Measurements from ENCODE around the gene HOXC5.

Gene HOXC5

DNA sequence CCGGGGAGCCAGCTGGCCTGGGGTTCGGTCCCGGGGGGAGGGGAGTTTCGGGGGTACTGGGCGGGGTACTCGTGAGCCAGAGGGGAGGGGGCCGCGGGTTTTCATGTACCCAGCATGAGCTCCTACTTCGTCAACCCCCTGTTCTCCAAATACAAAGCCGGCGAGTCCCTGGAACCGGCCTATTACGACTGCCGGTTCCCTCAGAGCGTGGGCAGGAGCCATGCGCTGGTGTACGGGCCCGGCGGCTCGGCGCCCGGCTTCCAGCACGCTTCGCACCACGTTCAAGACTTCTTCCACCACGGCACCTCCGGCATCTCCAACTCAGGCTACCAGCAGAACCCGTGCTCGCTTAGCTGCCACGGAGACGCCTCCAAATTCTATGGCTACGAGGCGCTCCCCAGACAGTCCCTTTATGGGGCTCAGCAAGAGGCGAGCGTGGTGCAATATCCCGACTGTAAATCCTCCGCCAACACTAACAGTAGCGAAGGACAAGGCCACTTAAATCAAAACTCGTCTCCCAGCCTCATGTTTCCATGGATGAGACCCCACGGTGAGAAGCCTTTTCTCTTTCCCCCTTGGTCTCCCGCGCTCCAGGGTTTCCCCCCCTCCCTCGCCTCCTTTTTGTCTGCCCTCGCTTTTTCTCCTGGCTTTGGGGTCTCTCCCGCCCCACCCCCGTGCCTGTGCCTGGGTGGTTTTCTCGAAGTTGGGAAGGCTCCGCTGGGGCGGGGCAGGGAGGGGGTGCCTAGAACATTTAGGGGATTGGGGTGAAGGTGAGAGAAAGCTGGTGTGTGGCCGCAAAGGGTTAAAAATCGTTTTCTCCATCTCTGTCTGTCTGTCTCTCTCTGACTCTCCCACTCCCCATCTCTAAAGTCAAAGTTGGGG lies 23.4 kb upstream of the HOXC5 start:
- TF ChIP-seq, protein P1, sequence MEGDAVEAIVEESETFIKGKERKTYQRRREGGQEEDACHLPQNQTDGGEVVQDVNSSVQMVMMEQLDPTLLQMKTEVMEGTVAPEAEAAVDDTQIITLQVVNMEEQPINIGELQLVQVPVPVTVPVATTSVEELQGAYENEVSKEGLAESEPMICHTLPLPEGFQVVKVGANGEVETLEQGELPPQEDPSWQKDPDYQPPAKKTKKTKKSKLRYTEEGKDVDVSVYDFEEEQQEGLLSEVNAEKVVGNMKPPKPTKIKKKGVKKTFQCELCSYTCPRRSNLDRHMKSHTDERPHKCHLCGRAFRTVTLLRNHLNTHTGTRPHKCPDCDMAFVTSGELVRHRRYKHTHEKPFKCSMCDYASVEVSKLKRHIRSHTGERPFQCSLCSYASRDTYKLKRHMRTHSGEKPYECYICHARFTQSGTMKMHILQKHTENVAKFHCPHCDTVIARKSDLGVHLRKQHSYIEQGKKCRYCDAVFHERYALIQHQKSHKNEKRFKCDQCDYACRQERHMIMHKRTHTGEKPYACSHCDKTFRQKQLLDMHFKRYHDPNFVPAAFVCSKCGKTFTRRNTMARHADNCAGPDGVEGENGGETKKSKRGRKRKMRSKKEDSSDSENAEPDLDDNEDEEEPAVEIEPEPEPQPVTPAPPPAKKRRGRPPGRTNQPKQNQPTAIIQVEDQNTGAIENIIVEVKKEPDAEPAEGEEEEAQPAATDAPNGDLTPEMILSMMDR (IDR thresholded peaks at IDR 0.05; ENCODE audit: low read depth, low read length, missing control alignments): no peak
- H3K4me3 ChIP-seq (ENCODE audit: low read depth, low read length): no peak overlapping the region
- no peak for DNase-seq (ENCODE audit: low read depth)

DNA sequence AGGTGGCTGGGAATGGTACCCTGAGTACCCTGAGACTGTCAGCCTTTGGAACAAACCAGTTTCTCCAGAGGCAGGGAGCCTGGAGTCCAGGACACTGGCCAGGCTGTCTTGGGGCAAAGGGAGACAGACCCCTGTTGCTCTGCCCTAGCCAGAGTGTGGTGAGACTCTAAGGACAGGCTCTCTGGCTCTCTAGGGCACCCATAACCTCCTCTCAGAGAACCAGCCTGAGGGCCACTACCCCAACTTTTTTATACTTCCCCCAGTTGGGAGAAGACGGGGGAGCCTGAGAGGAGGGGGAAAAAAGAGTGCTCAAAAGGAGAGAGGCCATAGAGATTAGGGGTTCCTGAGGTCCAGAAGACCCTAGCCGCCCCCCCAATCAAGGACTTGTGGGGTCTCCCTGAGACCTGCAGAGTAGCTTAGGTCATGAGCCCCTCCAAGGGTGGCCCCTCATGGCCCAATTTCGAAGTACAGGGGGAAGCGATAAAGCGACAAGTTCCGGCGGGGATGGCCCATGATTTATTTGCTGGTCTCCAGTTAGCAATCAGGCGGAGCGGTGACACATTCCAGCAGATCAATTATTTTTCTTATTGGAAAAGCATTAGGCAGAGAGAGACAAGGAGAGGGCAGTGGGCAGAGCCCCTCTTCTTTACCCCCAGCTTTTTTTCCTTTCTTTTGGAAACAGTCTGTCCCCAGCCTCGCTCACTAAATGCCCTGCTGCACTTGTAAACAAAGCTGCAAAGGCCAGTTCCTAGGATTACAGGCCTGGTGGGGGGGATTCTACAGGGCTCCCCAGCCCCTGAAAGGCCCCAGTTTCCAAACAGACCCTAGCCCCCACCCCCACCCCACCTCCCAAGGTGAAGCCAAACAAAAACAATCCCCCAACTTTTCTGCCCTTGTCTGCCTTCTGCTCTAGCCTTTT lies 22.5 kb upstream of the HOXC5 start:
- no peak overlapping the region for H3K4me3 ChIP-seq (ENCODE audit: low read depth, low read length)
- no peak for DNase-seq (ENCODE audit: low read depth)
- TF ChIP-seq, protein P1 (IDR thresholded peaks at IDR 0.05; ENCODE audit: low read depth, low read length, missing control alignments): no peak

DNA sequence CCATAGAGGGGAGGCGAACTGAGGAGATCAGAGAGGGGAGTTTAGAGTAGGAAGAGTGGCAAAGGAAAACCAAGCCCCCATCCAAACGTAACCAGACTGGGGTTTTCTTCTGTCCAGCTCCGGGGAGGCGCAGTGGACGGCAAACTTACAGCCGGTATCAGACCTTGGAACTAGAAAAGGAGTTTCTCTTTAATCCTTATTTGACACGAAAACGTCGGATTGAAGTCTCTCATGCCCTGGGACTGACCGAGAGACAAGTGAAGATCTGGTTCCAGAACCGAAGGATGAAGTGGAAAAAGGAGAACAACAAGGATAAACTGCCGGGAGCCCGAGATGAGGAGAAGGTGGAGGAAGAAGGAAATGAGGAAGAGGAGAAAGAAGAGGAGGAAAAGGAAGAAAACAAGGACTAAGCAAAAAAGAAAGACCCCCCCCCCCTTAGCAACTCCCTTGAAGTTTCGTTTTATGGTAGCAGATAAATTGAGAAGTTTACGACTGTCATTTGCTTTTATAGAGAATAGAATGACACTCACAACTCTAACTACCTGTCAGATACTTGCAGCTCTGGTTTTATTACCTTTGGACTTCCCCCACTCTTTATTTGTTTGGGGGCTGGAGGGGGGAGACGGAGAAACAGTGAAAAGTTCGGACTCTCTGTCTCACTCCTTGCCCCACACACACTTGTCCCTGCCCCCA lies 21.7 kb upstream of the HOXC5 start:
- TF ChIP-seq, protein P1 (IDR thresholded peaks at IDR 0.05; ENCODE audit: low read depth, low read length, missing control alignments): no peak
- no peak for DNase-seq (ENCODE audit: low read depth)
- H3K4me3 ChIP-seq (ENCODE audit: low read depth, low read length): no peak overlapping the region

DNA sequence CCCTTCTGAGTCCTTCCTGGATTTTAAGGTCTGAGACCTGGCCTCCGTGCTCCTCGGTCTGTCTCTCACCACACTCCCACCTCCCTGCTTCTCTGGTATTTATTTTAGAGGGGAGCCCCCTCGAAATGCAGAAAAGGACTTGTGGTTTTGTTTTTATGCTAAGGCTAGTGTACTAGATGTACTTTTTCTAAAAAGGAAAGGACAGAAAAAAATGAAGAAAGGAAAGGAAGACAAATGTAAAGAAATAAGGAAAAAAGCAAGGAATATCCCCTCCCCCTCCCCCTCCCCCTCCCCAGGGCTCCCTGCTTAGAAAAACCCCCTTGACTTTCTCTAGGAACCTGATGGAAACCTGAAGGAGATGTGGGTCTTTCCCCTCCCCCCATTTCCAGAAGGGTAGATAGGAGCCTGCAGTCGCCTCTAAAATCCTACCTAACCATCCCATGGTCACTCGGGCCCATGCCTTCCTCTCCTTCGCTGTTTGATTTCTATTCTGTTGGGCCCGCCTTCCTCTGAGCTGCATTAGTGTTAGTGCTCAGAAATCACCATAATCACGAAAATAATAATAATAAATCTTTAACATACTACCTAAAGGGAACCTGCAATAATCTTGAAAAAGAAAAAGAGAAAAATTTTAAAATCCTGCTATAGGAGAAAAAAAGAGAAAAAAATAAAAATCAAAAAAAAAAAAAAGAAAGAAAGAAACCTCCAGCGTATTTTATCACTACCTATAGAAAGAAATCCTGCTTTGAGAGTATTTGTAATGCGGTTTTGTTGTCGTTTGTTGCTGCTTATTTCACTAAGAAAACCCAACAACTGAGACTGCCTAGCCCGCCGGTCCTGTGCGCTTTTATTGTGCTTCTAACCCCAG lies 21.0 kb upstream of the HOXC5 start:
- DNase-seq (ENCODE audit: low read depth): no peak
- no peak overlapping the region for H3K4me3 ChIP-seq (ENCODE audit: low read depth, low read length)
- TF ChIP-seq, protein P1 (IDR thresholded peaks at IDR 0.05; ENCODE audit: low read depth, low read length, missing control alignments): no peak

DNA sequence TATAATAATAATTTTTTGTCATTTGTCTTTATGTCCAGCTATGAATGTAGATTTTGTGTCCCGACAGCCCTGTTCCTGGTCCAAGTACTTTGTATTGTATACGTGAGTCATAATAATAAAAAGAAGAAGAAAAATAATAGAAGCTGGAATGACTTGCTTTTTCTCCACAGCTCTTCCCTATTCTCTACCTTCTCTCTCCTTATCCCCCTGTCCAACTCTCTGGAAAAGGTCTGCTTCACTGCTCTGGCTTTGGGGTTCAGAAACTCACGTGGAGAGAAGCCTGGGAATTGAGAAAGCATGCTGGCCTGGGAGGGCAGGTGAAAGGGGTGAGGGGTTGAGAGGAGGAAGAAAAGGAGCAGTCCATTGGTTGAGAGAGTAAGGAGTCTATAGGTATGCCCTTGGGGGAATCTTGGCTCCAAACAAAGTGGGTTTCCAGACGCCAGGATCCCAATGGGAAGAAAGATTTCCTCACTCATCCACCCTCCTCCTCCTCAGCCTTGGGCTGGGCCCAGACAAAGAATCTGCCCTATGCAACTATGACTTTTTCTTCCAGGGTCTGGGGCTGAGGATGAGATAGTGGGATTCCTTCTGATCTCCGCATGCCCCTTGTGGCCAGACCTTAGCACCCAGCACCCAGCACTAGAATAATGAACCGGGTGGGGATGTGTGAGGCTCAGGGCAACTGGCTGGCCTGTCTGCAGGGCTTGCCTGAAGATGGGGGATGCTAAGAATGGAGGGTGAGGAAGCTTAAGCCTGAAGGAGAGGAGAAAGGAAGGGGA lies 20.0 kb upstream of the HOXC5 start:
- no peak overlapping the region for H3K4me3 ChIP-seq (ENCODE audit: low read depth, low read length)
- no peak for DNase-seq (ENCODE audit: low read depth)
- TF ChIP-seq, protein P1 (IDR thresholded peaks at IDR 0.05; ENCODE audit: low read depth, low read length, missing control alignments): peak; percentile 23
